Measurements from ENCODE around the gene JARID2. TPM values are rescaled to one million over a fixed set of nuclear protein-coding genes. Genes with fewer than 3 reads are reported as not detected.

Gene JARID2
- total and polyA plus RNA-seq, 4 donors, result 15.4 to 25.5 (median 23.1) TPM

GRCh38 chr6:15344192-15344519 lies 98.3 kb downstream of the JARID2 start:
- Histone ChIP-seq H3K27ac (ENCODE audit: low read depth, low read length) (no peak overlapping the region), H3K9me3 (ENCODE audit: control insufficient read depth, insufficient read depth, low read length) (no peaks in the 10 kb centered on the region), H3K4me3 (ENCODE audit: low read depth, low read length) (no peak overlapping the region), H3K4me1 (ENCODE audit: control insufficient read depth, insufficient read depth, low read length) (no peaks in the 10 kb centered on the region), H3K36me3 (ENCODE audit: control insufficient read depth, insufficient read depth, low read length) (no peaks in the 10 kb centered on the region), H3K27me3 (ENCODE audit: control insufficient read depth, insufficient read depth, low read length) (no peaks in the 10 kb centered on the region)
- no CpG with 5 or more reads among the region's 3 CpGs for WGBS (ENCODE audit: insufficient coverage)
- DNase-seq (ENCODE audit: low read depth in 4 of 6, low spot score in 6 of 6), result no peak

GRCh38 chr6:15344831-15345230 lies 99.0 kb downstream of the JARID2 start:
- H3K27ac ChIP-seq (ENCODE audit: low read depth, low read length), result no peak overlapping the region
- H3K4me3 ChIP-seq (ENCODE audit: low read depth, low read length), result no peak overlapping the region
- no peaks in the 10 kb centered on the region for H3K36me3 ChIP-seq (ENCODE audit: control insufficient read depth, insufficient read depth, low read length)
- H3K9me3 ChIP-seq (ENCODE audit: control insufficient read depth, insufficient read depth, low read length), result no peaks in the 10 kb centered on the region
- WGBS (ENCODE audit: insufficient coverage), result no CpG with 5 or more reads among the region's 2 CpGs
- H3K4me1 ChIP-seq (ENCODE audit: control insufficient read depth, insufficient read depth, low read length), result no peaks in the 10 kb centered on the region
- DNase-seq (ENCODE audit: low read depth in 4 of 6, low spot score in 6 of 6), result no peak
- H3K27me3 ChIP-seq (ENCODE audit: control insufficient read depth, insufficient read depth, low read length), result no peaks in the 10 kb centered on the region

GRCh38 chr6:15346315-15346714 lies 100.4 kb downstream of the JARID2 start:
- H3K27ac ChIP-seq (ENCODE audit: low read depth, low read length), result no peak overlapping the region
- no peaks in the 10 kb centered on the region for H3K9me3 ChIP-seq (ENCODE audit: control insufficient read depth, insufficient read depth, low read length)
- no CpG with 5 or more reads among the region's 5 CpGs for WGBS (ENCODE audit: insufficient coverage)
- H3K4me3 ChIP-seq (ENCODE audit: low read depth, low read length), result no peak overlapping the region
- peaks cover 2% of the 10 kb centered on the region for H3K4me1 ChIP-seq (ENCODE audit: control insufficient read depth, insufficient read depth, low read length)
- no peak for DNase-seq (ENCODE audit: low read depth in 4 of 6, low spot score in 6 of 6)
- no peaks in the 10 kb centered on the region for H3K27me3 ChIP-seq (ENCODE audit: control insufficient read depth, insufficient read depth, low read length)
- no peaks in the 10 kb centered on the region for H3K36me3 ChIP-seq (ENCODE audit: control insufficient read depth, insufficient read depth, low read length)

DNA sequence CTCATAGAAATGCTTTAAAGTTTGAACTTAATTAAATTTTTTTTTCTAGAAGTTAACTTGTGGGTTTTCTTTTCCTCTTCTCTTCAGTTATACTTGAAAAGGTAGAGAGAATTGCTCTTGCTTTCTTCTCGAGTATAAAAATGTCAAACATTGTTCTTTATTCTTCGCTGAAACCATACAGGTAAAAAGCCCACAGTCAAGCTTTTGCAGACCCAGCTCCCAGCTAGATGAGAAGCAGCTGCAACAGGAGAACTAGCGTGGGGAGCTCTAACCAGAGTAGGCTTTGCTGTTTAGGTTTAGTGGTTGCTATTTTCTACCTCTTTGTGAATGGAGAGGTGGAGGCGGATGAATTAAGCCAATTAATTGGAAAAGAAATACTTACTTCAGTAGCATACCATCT lies 102.7 kb downstream of the JARID2 start:
- peaks cover 6% of the 10 kb centered on the region for H3K4me1 ChIP-seq (ENCODE audit: control insufficient read depth, insufficient read depth, low read length)
- no CpG with 5 or more reads among the region's 4 CpGs for WGBS (ENCODE audit: insufficient coverage)
- no peak overlapping the region for H3K4me3 ChIP-seq (ENCODE audit: low read depth, low read length)
- H3K36me3 ChIP-seq (ENCODE audit: control insufficient read depth, insufficient read depth, low read length), result no peaks in the 10 kb centered on the region
- no peak overlapping the region for H3K27ac ChIP-seq (ENCODE audit: low read depth, low read length)
- no peaks in the 10 kb centered on the region for H3K9me3 ChIP-seq (ENCODE audit: control insufficient read depth, insufficient read depth, low read length)
- no peaks in the 10 kb centered on the region for H3K27me3 ChIP-seq (ENCODE audit: control insufficient read depth, insufficient read depth, low read length)
- no peak for DNase-seq (ENCODE audit: low read depth in 4 of 6, low spot score in 6 of 6)

GRCh38 chr6:15349379-15349778 lies 103.5 kb downstream of the JARID2 start:
- 100% methylated on average over 1 of the region's 5 CpGs for WGBS (ENCODE audit: insufficient coverage)

DNA sequence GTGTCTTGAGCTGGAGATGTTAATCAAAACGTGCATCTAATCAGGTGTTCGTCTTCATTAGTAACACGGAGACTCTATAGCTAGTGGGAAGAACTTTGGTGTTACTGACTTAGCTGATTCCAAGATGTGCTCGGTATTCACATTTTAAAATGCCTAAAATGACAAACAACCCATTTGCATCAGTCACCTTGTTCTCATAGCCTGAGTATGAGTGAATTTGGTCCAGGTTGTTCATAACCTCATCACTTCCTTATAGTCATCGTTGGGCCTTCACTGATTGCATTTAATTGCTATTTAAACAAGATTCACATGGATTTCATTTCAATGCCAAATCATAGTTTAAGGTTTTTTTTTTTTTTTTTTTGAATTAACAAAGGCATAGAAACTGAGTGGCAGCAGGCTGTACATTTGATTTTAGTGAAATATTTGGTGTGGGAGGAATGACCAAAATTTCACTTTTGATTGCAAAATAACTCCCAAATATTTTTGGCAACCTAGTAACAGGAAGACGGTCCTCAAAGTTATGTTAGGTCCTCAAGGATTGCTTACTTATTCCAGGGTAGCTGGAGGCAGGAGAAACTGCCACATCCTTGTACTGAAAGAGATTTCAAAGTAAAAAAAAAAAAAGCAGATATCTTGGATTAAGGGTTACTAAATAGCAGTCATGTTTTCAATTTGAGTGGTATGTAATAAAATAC lies 104.7 kb downstream of the JARID2 start:
- no peaks in the 10 kb centered on the region for H3K27me3 ChIP-seq (ENCODE audit: control insufficient read depth, insufficient read depth, low read length)
- DNase-seq (ENCODE audit: low read depth in 4 of 6, low spot score in 6 of 6), result no peak
- WGBS (ENCODE audit: insufficient coverage), result 88% methylated on average over 1 of the region's 6 CpGs
- H3K4me3 ChIP-seq (ENCODE audit: low read depth, low read length), result no peak overlapping the region
- H3K27ac ChIP-seq (ENCODE audit: low read depth, low read length), result no peak overlapping the region
- no peaks in the 10 kb centered on the region for H3K36me3 ChIP-seq (ENCODE audit: control insufficient read depth, insufficient read depth, low read length)
- peaks cover 7% of the 10 kb centered on the region for H3K4me1 ChIP-seq (ENCODE audit: control insufficient read depth, insufficient read depth, low read length)
- no peaks in the 10 kb centered on the region for H3K9me3 ChIP-seq (ENCODE audit: control insufficient read depth, insufficient read depth, low read length)

More at GRCh38 chr6:15349379-15349778, 103.5 kb downstream of the JARID2 start:
- H3K36me3 ChIP-seq (ENCODE audit: control insufficient read depth, insufficient read depth, low read length), result no peaks in the 10 kb centered on the region
- H3K4me1 ChIP-seq (ENCODE audit: control insufficient read depth, insufficient read depth, low read length), result peaks cover 6% of the 10 kb centered on the region
- DNase-seq (ENCODE audit: low read depth in 4 of 6, low spot score in 6 of 6), result no peak
- no peak overlapping the region for H3K27ac ChIP-seq (ENCODE audit: low read depth, low read length)
- H3K27me3 ChIP-seq (ENCODE audit: control insufficient read depth, insufficient read depth, low read length), result no peaks in the 10 kb centered on the region
- H3K9me3 ChIP-seq (ENCODE audit: control insufficient read depth, insufficient read depth, low read length), result no peaks in the 10 kb centered on the region
- no peak overlapping the region for H3K4me3 ChIP-seq (ENCODE audit: low read depth, low read length)

DNA sequence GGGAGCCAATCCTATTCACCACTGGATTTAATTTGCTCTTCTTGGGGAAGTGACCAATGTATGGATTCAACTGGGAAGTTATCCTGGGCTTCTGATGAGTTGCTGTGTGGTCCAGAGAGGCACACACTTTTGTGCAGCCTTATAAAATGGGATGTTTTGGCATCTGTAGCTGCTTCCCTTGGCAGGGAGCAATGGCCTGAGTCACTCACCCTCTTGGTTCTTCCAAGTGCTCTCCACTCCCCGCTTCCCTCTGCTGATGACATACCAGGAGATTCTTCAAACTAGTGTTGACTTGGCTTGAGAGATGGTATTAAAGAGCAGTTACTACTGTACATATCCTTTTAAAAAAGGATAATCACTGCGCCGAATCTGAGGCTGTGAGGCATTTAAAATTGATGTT lies 105.8 kb downstream of the JARID2 start:
- DNase-seq (ENCODE audit: low read depth in 4 of 6, low spot score in 6 of 6), result peak in 1 of 6 donors; percentile 64

DNA sequence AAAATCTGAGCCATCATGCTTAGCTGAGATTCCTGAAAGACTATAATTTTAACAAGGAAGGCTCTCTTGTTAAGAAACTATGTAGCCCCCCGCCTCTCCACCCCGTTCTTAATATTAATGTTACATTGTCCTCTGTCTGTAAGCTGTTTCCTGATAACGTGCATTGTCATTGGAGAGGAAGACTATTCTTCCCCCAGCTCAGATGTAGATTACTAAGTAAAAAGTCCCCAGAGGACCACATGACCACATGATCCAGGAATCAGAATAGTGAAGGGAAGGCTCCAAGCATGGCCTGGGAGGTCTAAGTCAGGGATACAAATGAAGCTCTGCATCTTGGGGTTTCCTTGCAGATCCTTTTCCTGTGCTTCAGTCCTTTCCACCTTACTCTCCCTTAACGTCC lies 106.4 kb downstream of the JARID2 start:
- H3K36me3 ChIP-seq (ENCODE audit: control insufficient read depth, insufficient read depth, low read length), result no peaks in the 10 kb centered on the region
- WGBS (ENCODE audit: insufficient coverage), result no CpG with 5 or more reads among the region's 4 CpGs
- no peak overlapping the region for H3K27ac ChIP-seq (ENCODE audit: low read depth, low read length)

More for the DNA sequence above, 105.8 kb downstream of the JARID2 start:
- Histone ChIP-seq H3K36me3 (ENCODE audit: control insufficient read depth, insufficient read depth, low read length) (no peaks in the 10 kb centered on the region), H3K4me3 (ENCODE audit: low read depth, low read length) (no peak overlapping the region), H3K27ac (ENCODE audit: low read depth, low read length) (no peak overlapping the region), H3K4me1 (ENCODE audit: control insufficient read depth, insufficient read depth, low read length) (peaks cover 13% of the 10 kb centered on the region), H3K27me3 (ENCODE audit: control insufficient read depth, insufficient read depth, low read length) (no peaks in the 10 kb centered on the region), H3K9me3 (ENCODE audit: control insufficient read depth, insufficient read depth, low read length) (no peaks in the 10 kb centered on the region)
- no CpG with 5 or more reads among the region's 3 CpGs for WGBS (ENCODE audit: insufficient coverage)

GRCh38 chr6:15352845-15353244 lies 107.0 kb downstream of the JARID2 start:
- Histone ChIP-seq H3K4me3 (ENCODE audit: low read depth, low read length) (no peak overlapping the region), H3K36me3 (ENCODE audit: control insufficient read depth, insufficient read depth, low read length) (no peaks in the 10 kb centered on the region), H3K27ac (ENCODE audit: low read depth, low read length) (no peak overlapping the region), H3K9me3 (ENCODE audit: control insufficient read depth, insufficient read depth, low read length) (no peaks in the 10 kb centered on the region), H3K27me3 (ENCODE audit: control insufficient read depth, insufficient read depth, low read length) (no peaks in the 10 kb centered on the region), H3K4me1 (ENCODE audit: control insufficient read depth, insufficient read depth, low read length) (peaks cover 16% of the 10 kb centered on the region)
- no CpG with 5 or more reads among the region's 2 CpGs for WGBS (ENCODE audit: insufficient coverage)
- no peak for DNase-seq (ENCODE audit: low read depth in 4 of 6, low spot score in 6 of 6)

More for the DNA sequence above, 106.4 kb downstream of the JARID2 start:
- no peak for DNase-seq (ENCODE audit: low read depth in 4 of 6, low spot score in 6 of 6)
- H3K9me3 ChIP-seq (ENCODE audit: control insufficient read depth, insufficient read depth, low read length), result no peaks in the 10 kb centered on the region
- no peak overlapping the region for H3K4me3 ChIP-seq (ENCODE audit: low read depth, low read length)
- no peaks in the 10 kb centered on the region for H3K27me3 ChIP-seq (ENCODE audit: control insufficient read depth, insufficient read depth, low read length)
- H3K4me1 ChIP-seq (ENCODE audit: control insufficient read depth, insufficient read depth, low read length), result peaks cover 16% of the 10 kb centered on the region

GRCh38 chr6:15355683-15356099 lies 109.8 kb downstream of the JARID2 start:
- no peak for DNase-seq (ENCODE audit: low read depth in 4 of 6, low spot score in 6 of 6)
- H3K9me3 ChIP-seq (ENCODE audit: control insufficient read depth, insufficient read depth, low read length), result no peaks in the 10 kb centered on the region
- H3K27ac ChIP-seq (ENCODE audit: low read depth, low read length), result no peak overlapping the region
- no peak overlapping the region for H3K4me3 ChIP-seq (ENCODE audit: low read depth, low read length)
- no peaks in the 10 kb centered on the region for H3K27me3 ChIP-seq (ENCODE audit: control insufficient read depth, insufficient read depth, low read length)
- 87% methylated on average over 8 of the region's 10 CpGs for WGBS (ENCODE audit: insufficient coverage)
- no peaks in the 10 kb centered on the region for H3K36me3 ChIP-seq (ENCODE audit: control insufficient read depth, insufficient read depth, low read length)
- peaks cover 20% of the 10 kb centered on the region for H3K4me1 ChIP-seq (ENCODE audit: control insufficient read depth, insufficient read depth, low read length)
